Measurements from ENCODE around the gene PFKM.
A peak's percentile ranks its signal among the peaks of the same experiment; 100 is the strongest.

PFKM gene

GRCh38 chr12:48189331-48190125 lies 70.4 kb downstream of the PFKM start:
- H3K27me3 Mint-ChIP-seq (ENCODE audit: low read depth): peaks cover 27% of the 10 kb centered on the region
- H3K4me3 Mint-ChIP-seq: no peak overlapping the region
- H3K36me3 Mint-ChIP-seq (ENCODE audit: low read depth): no peaks in the 10 kb centered on the region
- no peaks in the 10 kb centered on the region for H3K9me3 Mint-ChIP-seq
- peak; percentile 85 to 92 (median 89) for TF ChIP-seq CTCF (IDR thresholded peaks at IDR 0.05; ENCODE audit: unreplicated experiment in 3 of 3)
- H3K4me1 Mint-ChIP-seq: peaks cover 34% of the 10 kb centered on the region
- H3K27ac Mint-ChIP-seq: peak overlapping the region in 1 of 3 experiments; percentile 24

- no peak overlapping the region for H3K4me3 Mint-ChIP-seq
- no peak overlapping the region for H3K27ac Mint-ChIP-seq
- H3K9me3 Mint-ChIP-seq: no peaks in the 10 kb centered on the region
- H3K36me3 Mint-ChIP-seq (ENCODE audit: low read depth): no peaks in the 10 kb centered on the region
- peaks cover 32% of the 10 kb centered on the region for H3K4me1 Mint-ChIP-seq
- no peak for TF ChIP-seq CTCF (IDR thresholded peaks at IDR 0.05; ENCODE audit: unreplicated experiment in 3 of 3)
- peaks cover 11% of the 10 kb centered on the region for H3K27me3 Mint-ChIP-seq (ENCODE audit: low read depth)
These were observed 71.9 kb downstream of the PFKM start for GRCh38 chr12:48191096-48191495.

- TF ChIP-seq CTCF (IDR thresholded peaks at IDR 0.05; ENCODE audit: unreplicated experiment in 3 of 3): no peak
- H3K27me3 Mint-ChIP-seq (ENCODE audit: low read depth): peaks cover 7% of the 10 kb centered on the region
- peaks cover 36% of the 10 kb centered on the region for H3K4me1 Mint-ChIP-seq
- H3K9me3 Mint-ChIP-seq: no peaks in the 10 kb centered on the region
- H3K4me3 Mint-ChIP-seq: no peak overlapping the region
- H3K36me3 Mint-ChIP-seq (ENCODE audit: low read depth): no peaks in the 10 kb centered on the region
- H3K27ac Mint-ChIP-seq: no peak overlapping the region
These were observed 73.7 kb downstream of the PFKM start for GRCh38 chr12:48192861-48193260.

GRCh38 chr12:48193623-48194022 lies 74.5 kb downstream of the PFKM start:
- H3K4me3 Mint-ChIP-seq: no peak overlapping the region
- H3K36me3 Mint-ChIP-seq (ENCODE audit: low read depth): no peaks in the 10 kb centered on the region
- no peaks in the 10 kb centered on the region for H3K9me3 Mint-ChIP-seq
- H3K27me3 Mint-ChIP-seq (ENCODE audit: low read depth): no peaks in the 10 kb centered on the region
- no peak for TF ChIP-seq CTCF (IDR thresholded peaks at IDR 0.05; ENCODE audit: unreplicated experiment in 3 of 3)
- peaks cover 36% of the 10 kb centered on the region for H3K4me1 Mint-ChIP-seq
- peak overlapping the region in 1 of 3 experiments; percentile 51 for H3K27ac Mint-ChIP-seq

GRCh38 chr12:48194799-48195201 lies 75.6 kb downstream of the PFKM start:
- Mint-ChIP-seq H3K4me1 (peaks cover 38% of the 10 kb centered on the region), H3K36me3 (ENCODE audit: low read depth) (no peaks in the 10 kb centered on the region), H3K9me3 (no peaks in the 10 kb centered on the region), H3K27me3 (ENCODE audit: low read depth) (no peaks in the 10 kb centered on the region), H3K27ac (peak overlapping the region; percentile 5 to 78 (median 57)), H3K4me3 (peak overlapping the region; percentile 22 to 60 (median 37))
- no peak for TF ChIP-seq CTCF (IDR thresholded peaks at IDR 0.05; ENCODE audit: unreplicated experiment in 3 of 3)
